Smooth muscle cell (in vitro differentiated cells): ENCODE data around the gene TGFBR3. TPM values are rescaled to one million over a fixed set of nuclear protein-coding genes. Genes with fewer than 3 reads are reported as not detected.

Experiments
- DNase-seq: peaks from one replicate; lab custom pipeline; 2025; ENCODE audit not compliant: unreplicated experiment; lab: John Stamatoyannopoulos, UW
- H2AFZ ChIP-seq: fragments of 200-600 bp; sonication (generic); 2 replicates; pipeline ENCODE4 v1.6.0; 2016; ENCODE audit warnings: antibody characterized with exemption, low read depth, mild to moderate bottlenecking
- H3F3A ChIP-seq: fragments of 200-600 bp; sonication (generic); 2 replicates; pipeline ENCODE4 v1.6.0; 2017; ENCODE audit warnings: antibody characterized with exemption, low read depth
- H3K27ac ChIP-seq: fragments of 200-600 bp; sonication (generic); 2 replicates; pipeline ENCODE4 v1.5.1; 2016; ENCODE audit warnings: low read depth, mild to moderate bottlenecking
- H3K27me3 ChIP-seq: fragments of 200-600 bp; sonication (generic); 2 replicates; pipeline ENCODE4 v1.6.1; 2016; ENCODE audit warnings: low read depth, mild to moderate bottlenecking
- H3K36me3 ChIP-seq: fragments of 200-600 bp; sonication (generic); 2 replicates; pipeline ENCODE4 v1.5.1; 2016; ENCODE audit warnings: low read depth
- H3K4me1 ChIP-seq: fragments of 200-600 bp; sonication (generic); 2 replicates; pipeline ENCODE4 v1.5.1; 2016; ENCODE audit warnings: low read depth
- H3K4me2 ChIP-seq: fragments of 200-600 bp; sonication (generic); 2 replicates; pipeline ENCODE4 v1.6.0; 2016; ENCODE audit warnings: mild to moderate bottlenecking
- H3K4me3 ChIP-seq: fragments of 200-600 bp; sonication (generic); 2 replicates; pipeline ENCODE4 v1.5.1; 2016; ENCODE audit warnings: mild to moderate bottlenecking
- H3K79me2 ChIP-seq: fragments of 200-600 bp; sonication (generic); 2 replicates; pipeline ENCODE4 v1.6.0; 2016; ENCODE audit warnings: low read depth, mild to moderate bottlenecking
- H3K9ac ChIP-seq: fragments of 200-600 bp; sonication (generic); 2 replicates; pipeline ENCODE4 v1.6.0; 2016; ENCODE audit warnings: low read depth
- H3K9me3 ChIP-seq: fragments of 200-600 bp; sonication (generic); replicated peaks from 2 replicates; pipeline ENCODE4 v1.5.1; 2016; ENCODE audit warnings: low read depth
- H4K20me1 ChIP-seq: fragments of 200-600 bp; sonication (generic); 2 replicates; pipeline ENCODE4 v1.6.0; 2016; ENCODE audit warnings: low read depth
- CTCF ChIP-seq: fragments of 200-600 bp; sonication (generic); IDR thresholded peaks from 2 replicates; pipeline ENCODE4 v1.5.1; 2017; ENCODE audit warnings: borderline replicate concordance, mild to moderate bottlenecking, antibody characterized with exemption; ENCODE audit not compliant: insufficient read depth, poor library complexity, severe bottlenecking
- WGBS: methylation state at CpG from one replicate; pipeline ENCODE4 v1.1.7; 2016; ENCODE audit warnings: low lambda C conversion rate; 5-methylcytosine and 5-hydroxymethylcytosine counted together
- polyA plus RNA-seq: library from polyadenylated mRNA; unstranded; fragments of >200 nt; fragmentation: Nextera tagmentation; extraction: Ambion mirVana; gene quantifications from 2 replicates; pipeline ENCODE4 v1.2.1, GENCODE V29; 2016
- total RNA-seq: library from RNA; depleted of rRNA; stranded (reverse); fragments of >200 nt; gene quantifications from 2 replicates; pipeline ENCODE4 v1.2.3, GENCODE V29; 2014

Gene TGFBR3
- total and polyA plus RNA-seq, 2 experiments from 2014 or later = 68.3 to 112 TPM

- 69% methylated on average over 9 of the region's 9 CpGs for WGBS
Observed at GRCh38 chr1:91768786-91769725, 116.9 kb downstream of the TGFBR3 start.

GRCh38 chr1:91768120-91768519, 117.8 kb downstream of the TGFBR3 start:
- no peak overlapping the region for H2AFZ ChIP-seq
- no peak for DNase-seq
- WGBS = 97% methylated on average over 4 of the region's 4 CpGs
- no peak overlapping the region for H3K4me2 ChIP-seq
- no peak overlapping the region for H3K27ac ChIP-seq
- no peaks in the 10 kb centered on the region for H3K36me3 ChIP-seq
- H4K20me1 ChIP-seq = no peaks in the 10 kb centered on the region
- H3K9ac ChIP-seq = no peak overlapping the region
- H3K27me3 ChIP-seq = no peaks in the 10 kb centered on the region
- no peak overlapping the region for H3K4me3 ChIP-seq
- no peak for TF ChIP-seq CTCF
- peaks cover 23% of the 10 kb centered on the region for H3K4me1 ChIP-seq
- H3K9me3 ChIP-seq = no peaks in the 10 kb centered on the region
- H3F3A ChIP-seq = peaks cover 9% of the 10 kb centered on the region
- H3K79me2 ChIP-seq = peaks cover 31% of the 10 kb centered on the region

More at GRCh38 chr1:91768786-91769725, 116.9 kb downstream of the TGFBR3 start:
- Histone ChIP-seq H3K4me2 (no peak overlapping the region), H3K9ac (no peak overlapping the region), H2AFZ (no peak overlapping the region), H3F3A (peaks cover 9% of the 10 kb centered on the region), H3K36me3 (no peaks in the 10 kb centered on the region), H3K27ac (no peak overlapping the region), H3K9me3 (no peaks in the 10 kb centered on the region), H3K79me2 (peaks cover 40% of the 10 kb centered on the region), H3K27me3 (no peaks in the 10 kb centered on the region), H3K4me1 (peaks cover 15% of the 10 kb centered on the region), H4K20me1 (no peaks in the 10 kb centered on the region), H3K4me3 (no peak overlapping the region)
- no peak for DNase-seq
- no peak for TF ChIP-seq CTCF

GRCh38 chr1:91766883-91767282, 119.1 kb downstream of the TGFBR3 start:
- no peak overlapping the region for H2AFZ ChIP-seq
- H3K27ac ChIP-seq = no peak overlapping the region
- H3K4me3 ChIP-seq = no peak overlapping the region
- no peaks in the 10 kb centered on the region for H3K36me3 ChIP-seq
- peaks cover 35% of the 10 kb centered on the region for H3K79me2 ChIP-seq
- H4K20me1 ChIP-seq = no peaks in the 10 kb centered on the region
- no peaks in the 10 kb centered on the region for H3K9me3 ChIP-seq
- H3K27me3 ChIP-seq = no peaks in the 10 kb centered on the region
- WGBS = 87% methylated on average over 5 of the region's 5 CpGs
- TF ChIP-seq CTCF = no peak
- peaks cover 35% of the 10 kb centered on the region for H3K4me1 ChIP-seq
- no peak for DNase-seq
- H3K9ac ChIP-seq = no peak overlapping the region
- H3F3A ChIP-seq = peaks cover 9% of the 10 kb centered on the region
- H3K4me2 ChIP-seq = no peak overlapping the region
